Measurements from ENCODE around the gene CARNS1. TPM values are rescaled to one million over a fixed set of nuclear protein-coding genes. Genes with fewer than 3 reads are reported as not detected.

CARNS1 gene
- total and polyA plus RNA-seq, 9 of the 15 experiments (the other 6 are each of a cell fraction or from before 2014, with no cell fraction given), result 0.01 to 0.18 (median 0.06) TPM; not detected in 3

- 0 out of 2 replicates have a peak, but pooled peaks have one; percentile 25 for TF ChIP-seq ZNF407 (IDR thresholded peaks at IDR 0.05; ENCODE audit: low read depth)
- TF ChIP-seq TFE3 (CRISPR knock-in tag; IDR thresholded peaks at IDR 0.05), result no peak
- no peak for TF ChIP-seq HMG20A (CRISPR knock-in tag; conservative IDR thresholded peaks at IDR 0.05)
- TF ChIP-seq NEUROD1 (IDR thresholded peaks at IDR 0.05; ENCODE audit: borderline replicate concordance, low read depth, low read length, partially characterized antibody), result peak; percentile 82
- no peak for TF ChIP-seq ZNF174 (CRISPR knock-in tag; IDR thresholded peaks at IDR 0.05)
- no peak for TF ChIP-seq JUNB (CRISPR knock-in tag; conservative IDR thresholded peaks at IDR 0.05)
- no peak for TF ChIP-seq ZNF512 (tag; IDR thresholded peaks at IDR 0.05)
- TF ChIP-seq NRF1 (conservative IDR thresholded peaks at IDR 0.05 in 1 of 2, IDR thresholded peaks at IDR 0.05 in 1 of 2), result peak; percentile 68 to 73
- TF ChIP-seq ZNF644 (tag; IDR thresholded peaks at IDR 0.05; ENCODE audit: low read depth), result no peak
- TF ChIP-seq PCBP2 (IDR thresholded peaks at IDR 0.05; ENCODE audit: low read depth, low read length, poor library complexity, severe bottlenecking), result no peak
- 0 out of 2 replicates have a peak, but pooled peaks have one; percentile 37 for TF ChIP-seq ZBED1 (IDR thresholded peaks at IDR 0.05)
- peak; percentile 41; the same call in 1 of the 2 replicates for TF ChIP-seq SMC3 (conservative IDR thresholded peaks at IDR 0.05; ENCODE audit: insufficient read depth, low read depth, low read length)
- TF ChIP-seq CBX2 (IDR thresholded peaks at IDR 0.05; ENCODE audit: insufficient read depth, low read length, poor library complexity, severe bottlenecking), result no peak
- peak; percentile 50; the same call in 1 of the 2 replicates for TF ChIP-seq MBD2 (IDR thresholded peaks at IDR 0.05; ENCODE audit: borderline replicate concordance, low read depth)
- no peak for TF ChIP-seq GTF2B (IDR thresholded peaks at IDR 0.05; ENCODE audit: extremely low read depth, insufficient read length)
These were observed 53.5 kb downstream of the CARNS1 start, which contains the start of gene TMEM134 (continued) for GRCh38 chr11:67468759-67469507.

All from K562 (cell line).